Smooth muscle cell (in vitro differentiated cells): ENCODE measurements around the gene ST8SIA4. TPM values are rescaled to one million over a fixed set of nuclear protein-coding genes. Genes with fewer than 3 reads are reported as not detected.
A peak's percentile ranks its signal among the peaks of the same experiment; 100 is the strongest.

Experiments used
- DNase-seq: peaks from one replicate; lab custom pipeline; 2025; ENCODE audit not compliant: unreplicated experiment; lab: John Stamatoyannopoulos, UW
- H2AFZ ChIP-seq: fragments of 200-600 bp; sonication (generic); 2 replicates; pipeline ENCODE4 v1.6.0; 2016; ENCODE audit warnings: antibody characterized with exemption, low read depth, mild to moderate bottlenecking
- H3F3A ChIP-seq: fragments of 200-600 bp; sonication (generic); 2 replicates; pipeline ENCODE4 v1.6.0; 2017; ENCODE audit warnings: antibody characterized with exemption, low read depth
- H3K27ac ChIP-seq: fragments of 200-600 bp; sonication (generic); 2 replicates; pipeline ENCODE4 v1.5.1; 2016; ENCODE audit warnings: low read depth, mild to moderate bottlenecking
- H3K27me3 ChIP-seq: fragments of 200-600 bp; sonication (generic); 2 replicates; pipeline ENCODE4 v1.6.1; 2016; ENCODE audit warnings: low read depth, mild to moderate bottlenecking
- H3K36me3 ChIP-seq: fragments of 200-600 bp; sonication (generic); 2 replicates; pipeline ENCODE4 v1.5.1; 2016; ENCODE audit warnings: low read depth
- H3K4me1 ChIP-seq: fragments of 200-600 bp; sonication (generic); 2 replicates; pipeline ENCODE4 v1.5.1; 2016; ENCODE audit warnings: low read depth
- H3K4me2 ChIP-seq: fragments of 200-600 bp; sonication (generic); 2 replicates; pipeline ENCODE4 v1.6.0; 2016; ENCODE audit warnings: mild to moderate bottlenecking
- H3K4me3 ChIP-seq: fragments of 200-600 bp; sonication (generic); 2 replicates; pipeline ENCODE4 v1.5.1; 2016; ENCODE audit warnings: mild to moderate bottlenecking
- H3K79me2 ChIP-seq: fragments of 200-600 bp; sonication (generic); 2 replicates; pipeline ENCODE4 v1.6.0; 2016; ENCODE audit warnings: low read depth, mild to moderate bottlenecking
- H3K9ac ChIP-seq: fragments of 200-600 bp; sonication (generic); 2 replicates; pipeline ENCODE4 v1.6.0; 2016; ENCODE audit warnings: low read depth
- H3K9me3 ChIP-seq: fragments of 200-600 bp; sonication (generic); replicated peaks from 2 replicates; pipeline ENCODE4 v1.5.1; 2016; ENCODE audit warnings: low read depth
- H4K20me1 ChIP-seq: fragments of 200-600 bp; sonication (generic); 2 replicates; pipeline ENCODE4 v1.6.0; 2016; ENCODE audit warnings: low read depth
- WGBS: methylation state at CpG from one replicate; pipeline ENCODE4 v1.1.7; 2016; ENCODE audit warnings: low lambda C conversion rate; 5-methylcytosine and 5-hydroxymethylcytosine counted together
- polyA plus RNA-seq: library from polyadenylated mRNA; unstranded; fragments of >200 nt; fragmentation: Nextera tagmentation; extraction: Ambion mirVana; gene quantifications from 2 replicates; pipeline ENCODE4 v1.2.1, GENCODE V29; 2016
- total RNA-seq: library from RNA; depleted of rRNA; stranded (reverse); fragments of >200 nt; gene quantifications from 2 replicates; pipeline ENCODE4 v1.2.3, GENCODE V29; 2014
- TF ChIP-seq, protein P1 (sequence below): fragments of 200-600 bp; sonication (generic); IDR thresholded peaks from 2 replicates; pipeline ENCODE4 v1.5.1; 2017; ENCODE audit warnings: borderline replicate concordance, mild to moderate bottlenecking, antibody characterized with exemption; ENCODE audit not compliant: insufficient read depth, poor library complexity, severe bottlenecking

Gene ST8SIA4
- total and polyA plus RNA-seq, 2 experiments from 2014 or later: 35.0 to 53.6 TPM

DNA sequence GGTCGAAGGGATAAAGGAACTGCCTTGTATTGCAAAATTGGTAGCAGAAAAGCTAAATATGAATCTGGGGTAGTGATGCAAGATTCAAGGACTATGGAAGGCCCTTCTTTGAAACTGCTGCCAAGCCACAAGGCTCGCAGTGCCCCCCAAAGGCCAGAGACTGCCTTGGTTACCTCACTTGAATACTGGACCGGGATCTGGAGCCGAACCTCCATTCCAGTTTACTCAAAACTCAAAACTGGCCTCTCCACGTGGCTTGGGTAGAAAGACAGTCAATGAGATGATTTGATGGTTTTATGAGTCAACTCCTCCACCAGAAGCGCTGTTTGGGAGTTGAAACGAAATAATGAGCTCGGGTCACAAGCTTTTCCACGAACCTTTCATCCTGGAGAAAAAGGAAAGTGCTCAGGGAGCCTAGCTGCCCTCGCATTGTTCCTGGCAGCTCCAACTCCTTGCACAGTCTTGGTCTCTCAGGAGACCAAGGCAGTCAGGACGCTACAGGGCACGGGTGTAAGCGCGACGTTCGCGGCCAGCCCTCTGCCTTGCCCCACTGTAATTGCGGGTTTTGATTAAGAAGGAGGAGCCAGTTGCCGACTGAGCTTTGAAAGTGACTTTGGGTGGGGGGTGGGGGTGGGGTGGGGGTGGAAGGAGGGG is 2.8 kb downstream of the ST8SIA4 start:
- Histone ChIP-seq H3K27me3 (peaks cover 9% of the 10 kb centered on the region), H3K4me3 (peak overlapping the region; percentile 70), H3K36me3 (no peaks in the 10 kb centered on the region), H3K79me2 (peaks cover 58% of the 10 kb centered on the region), H4K20me1 (peaks cover 19% of the 10 kb centered on the region), H2AFZ (peak overlapping the region; percentile 53), H3K4me1 (no peaks in the 10 kb centered on the region), H3F3A (no peaks in the 10 kb centered on the region), H3K4me2 (peak overlapping the region; percentile 96), H3K27ac (peak overlapping the region; percentile 62), H3K9me3 (no peaks in the 10 kb centered on the region), H3K9ac (no peak overlapping the region)
- TF ChIP-seq, protein P1, sequence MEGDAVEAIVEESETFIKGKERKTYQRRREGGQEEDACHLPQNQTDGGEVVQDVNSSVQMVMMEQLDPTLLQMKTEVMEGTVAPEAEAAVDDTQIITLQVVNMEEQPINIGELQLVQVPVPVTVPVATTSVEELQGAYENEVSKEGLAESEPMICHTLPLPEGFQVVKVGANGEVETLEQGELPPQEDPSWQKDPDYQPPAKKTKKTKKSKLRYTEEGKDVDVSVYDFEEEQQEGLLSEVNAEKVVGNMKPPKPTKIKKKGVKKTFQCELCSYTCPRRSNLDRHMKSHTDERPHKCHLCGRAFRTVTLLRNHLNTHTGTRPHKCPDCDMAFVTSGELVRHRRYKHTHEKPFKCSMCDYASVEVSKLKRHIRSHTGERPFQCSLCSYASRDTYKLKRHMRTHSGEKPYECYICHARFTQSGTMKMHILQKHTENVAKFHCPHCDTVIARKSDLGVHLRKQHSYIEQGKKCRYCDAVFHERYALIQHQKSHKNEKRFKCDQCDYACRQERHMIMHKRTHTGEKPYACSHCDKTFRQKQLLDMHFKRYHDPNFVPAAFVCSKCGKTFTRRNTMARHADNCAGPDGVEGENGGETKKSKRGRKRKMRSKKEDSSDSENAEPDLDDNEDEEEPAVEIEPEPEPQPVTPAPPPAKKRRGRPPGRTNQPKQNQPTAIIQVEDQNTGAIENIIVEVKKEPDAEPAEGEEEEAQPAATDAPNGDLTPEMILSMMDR: no peak
- no peak for DNase-seq
- 8% methylated on average over 19 of the region's 19 CpGs for WGBS

DNA sequence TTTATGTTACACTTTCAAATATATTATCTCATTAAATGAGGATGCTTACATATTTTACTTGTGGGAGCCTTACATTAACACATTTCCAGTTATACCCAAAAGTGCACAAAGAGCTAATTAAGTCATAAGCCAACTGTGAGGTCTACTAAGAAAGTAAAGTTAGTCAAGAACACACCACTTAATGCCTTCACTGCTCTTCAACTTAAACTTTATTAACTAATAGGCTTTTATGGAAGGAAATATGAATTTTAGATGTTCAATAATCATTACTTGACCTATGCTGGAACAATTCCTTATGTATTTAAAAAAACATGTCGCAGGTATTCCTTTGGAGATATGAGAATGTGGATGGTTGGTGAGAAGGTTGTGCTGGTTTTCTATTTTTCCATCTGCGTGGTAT is 3.4 kb downstream of the ST8SIA4 start:
- peak overlapping the region; percentile 96 for H3K4me2 ChIP-seq

DNA sequence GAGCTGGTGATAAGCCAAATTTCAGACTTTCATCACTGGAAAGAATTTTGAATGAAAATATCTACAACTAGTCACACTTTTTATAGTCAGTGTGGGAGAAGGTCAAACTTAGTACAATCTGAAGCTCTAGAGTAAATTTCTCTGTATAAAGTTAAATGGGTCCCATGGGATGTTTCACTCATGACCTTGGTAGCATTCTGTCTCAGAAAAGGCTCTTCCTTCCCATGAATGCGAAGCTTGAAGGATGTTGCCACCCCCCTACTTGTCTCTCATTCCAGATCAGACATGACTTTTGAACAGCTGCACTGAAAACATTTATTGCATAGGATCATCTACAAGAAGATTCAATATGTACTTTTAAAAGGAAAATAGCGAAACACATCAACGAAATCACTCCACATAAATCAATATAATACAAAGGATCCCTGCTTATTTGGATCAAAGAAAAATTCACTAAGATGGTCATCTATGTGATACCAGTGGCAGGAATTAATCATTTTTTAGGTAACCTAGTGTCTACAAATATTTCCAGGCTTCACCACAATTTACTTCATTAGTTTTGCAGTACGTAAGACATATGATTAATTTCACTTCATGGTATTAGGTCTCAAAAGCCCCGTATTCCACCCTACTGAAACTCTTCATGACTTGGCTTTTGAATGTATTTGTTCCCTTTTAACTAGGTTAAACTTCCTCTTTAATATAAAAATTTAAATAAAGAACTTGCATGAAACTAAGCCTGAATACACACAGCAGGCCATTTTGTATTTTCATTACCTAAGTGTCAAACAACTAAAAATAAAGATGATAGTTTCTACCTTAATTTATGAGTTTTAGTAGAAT is 4.4 kb downstream of the ST8SIA4 start:
- Histone ChIP-seq H3K9me3 (no peaks in the 10 kb centered on the region), H3K27me3 (no peaks in the 10 kb centered on the region), H3K4me3 (peak overlapping the region; percentile 14), H3K4me1 (no peaks in the 10 kb centered on the region), H3K27ac (no peak overlapping the region), H2AFZ (no peak overlapping the region), H3K79me2 (peaks cover 72% of the 10 kb centered on the region), H3K36me3 (no peaks in the 10 kb centered on the region), H4K20me1 (peaks cover 24% of the 10 kb centered on the region), H3K4me2 (peak overlapping the region; percentile 96), H3F3A (no peaks in the 10 kb centered on the region), H3K9ac (no peak overlapping the region)
- DNase-seq: no peak
- TF ChIP-seq, protein P1: no peak
- WGBS: 76% methylated on average over 5 of the region's 5 CpGs

More for the DNA sequence above, 3.4 kb downstream of the ST8SIA4 start:
- Histone ChIP-seq H4K20me1 (peaks cover 24% of the 10 kb centered on the region), H3F3A (no peaks in the 10 kb centered on the region), H2AFZ (peak overlapping the region; percentile 53), H3K36me3 (no peaks in the 10 kb centered on the region), H3K9me3 (no peaks in the 10 kb centered on the region), H3K27me3 (peaks cover 3% of the 10 kb centered on the region), H3K9ac (no peak overlapping the region), H3K27ac (peak overlapping the region; percentile 62), H3K4me3 (peak overlapping the region; percentile 70), H3K4me1 (no peaks in the 10 kb centered on the region), H3K79me2 (peaks cover 63% of the 10 kb centered on the region)
- WGBS: 99% methylated on average over 2 of the region's 2 CpGs
- DNase-seq: no peak
- TF ChIP-seq, protein P1: no peak
